HFFc6 (cell line): ENCODE measurements around the gene SLC12A6. TPM values are rescaled to one million over a fixed set of nuclear protein-coding genes. Genes with fewer than 3 reads are reported as not detected.

Experiments
- DNase-seq: peaks from one replicate; pipeline ENCODE4 v3.0.0-alpha.2; 2018
- H3K27ac Mint-ChIP-seq: 2 replicates; pipeline ENCODE4 v1.8.0; 2020; ENCODE audit warnings: mild to moderate bottlenecking, mixed read lengths
- H3K27me3 Mint-ChIP-seq: 2 replicates; pipeline ENCODE4 v1.8.0; 2021; ENCODE audit warnings: mild to moderate bottlenecking, moderate library complexity, mixed read lengths; ENCODE audit not compliant: insufficient read depth
- H3K36me3 Mint-ChIP-seq: 2 replicates; pipeline ENCODE4 v1.8.0; 2021; ENCODE audit warnings: low read depth, mixed read lengths
- H3K4me1 Mint-ChIP-seq: 2 replicates; pipeline ENCODE4 v1.8.0; 2020; ENCODE audit warnings: low read depth, mixed read lengths
- H3K4me3 Mint-ChIP-seq: 2 replicates; pipeline ENCODE4 v1.8.0; 2020; ENCODE audit warnings: mild to moderate bottlenecking, moderate library complexity, mixed read lengths
- H3K9me3 Mint-ChIP-seq: 2 replicates; pipeline ENCODE4 v1.8.0; 2020; ENCODE audit warnings: mild to moderate bottlenecking, mixed read lengths
- total RNA-seq, 6 experiments: library from RNA; stranded (reverse); fragmentation: NEBNext Ultra II Directional; extraction: Animal tissue kit (Norgen Biotek cat#: 25700); gene quantifications; 2 replicates in 1 of 6; 3 replicates in 5 of 6; pipeline ENCODE4 v1.2.3, GENCODE V29; 2021
- TF ChIP-seq, protein P1 (sequence below): fragments of 200-600 bp; sonication (generic); IDR thresholded peaks from 2 replicates; pipeline ENCODE4 v1.5.0; 2021; ENCODE audit warnings: antibody characterized with exemption, mild to moderate bottlenecking

The SLC12A6 gene
- total RNA-seq, 6 experiments from 2014 or later, result 6.5 to 10.7 (median 8.3) TPM

DNA sequence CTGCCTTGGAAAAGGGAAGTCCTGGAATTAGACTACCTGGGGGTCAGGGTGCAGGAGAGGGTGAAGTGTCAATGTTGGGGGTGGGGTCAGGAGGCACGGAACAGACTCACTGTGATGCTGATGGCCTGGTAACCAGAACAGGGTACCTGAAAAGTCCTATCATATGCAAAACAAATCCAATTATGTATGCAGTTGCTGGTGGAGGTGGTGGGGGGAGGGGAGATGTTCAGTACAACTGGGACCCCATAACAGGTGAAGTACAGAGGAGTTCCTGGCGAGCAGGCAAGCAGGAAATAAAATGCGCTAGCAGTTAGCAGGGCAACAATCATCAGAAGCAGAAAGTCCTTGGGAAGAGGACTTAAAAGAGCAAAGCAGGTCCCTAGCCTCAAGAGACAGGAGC is 123.4 kb downstream of the SLC12A6 start:
- no peak overlapping the region for H3K4me3 Mint-ChIP-seq
- H3K4me1 Mint-ChIP-seq, result peaks cover 38% of the 10 kb centered on the region
- H3K27ac Mint-ChIP-seq, result no peak overlapping the region
- no peak for DNase-seq
- TF ChIP-seq, protein P1, sequence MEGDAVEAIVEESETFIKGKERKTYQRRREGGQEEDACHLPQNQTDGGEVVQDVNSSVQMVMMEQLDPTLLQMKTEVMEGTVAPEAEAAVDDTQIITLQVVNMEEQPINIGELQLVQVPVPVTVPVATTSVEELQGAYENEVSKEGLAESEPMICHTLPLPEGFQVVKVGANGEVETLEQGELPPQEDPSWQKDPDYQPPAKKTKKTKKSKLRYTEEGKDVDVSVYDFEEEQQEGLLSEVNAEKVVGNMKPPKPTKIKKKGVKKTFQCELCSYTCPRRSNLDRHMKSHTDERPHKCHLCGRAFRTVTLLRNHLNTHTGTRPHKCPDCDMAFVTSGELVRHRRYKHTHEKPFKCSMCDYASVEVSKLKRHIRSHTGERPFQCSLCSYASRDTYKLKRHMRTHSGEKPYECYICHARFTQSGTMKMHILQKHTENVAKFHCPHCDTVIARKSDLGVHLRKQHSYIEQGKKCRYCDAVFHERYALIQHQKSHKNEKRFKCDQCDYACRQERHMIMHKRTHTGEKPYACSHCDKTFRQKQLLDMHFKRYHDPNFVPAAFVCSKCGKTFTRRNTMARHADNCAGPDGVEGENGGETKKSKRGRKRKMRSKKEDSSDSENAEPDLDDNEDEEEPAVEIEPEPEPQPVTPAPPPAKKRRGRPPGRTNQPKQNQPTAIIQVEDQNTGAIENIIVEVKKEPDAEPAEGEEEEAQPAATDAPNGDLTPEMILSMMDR, result no peak
- H3K36me3 Mint-ChIP-seq, result no peaks in the 10 kb centered on the region
- H3K27me3 Mint-ChIP-seq, result no peaks in the 10 kb centered on the region
- H3K9me3 Mint-ChIP-seq, result no peaks in the 10 kb centered on the region

DNA sequence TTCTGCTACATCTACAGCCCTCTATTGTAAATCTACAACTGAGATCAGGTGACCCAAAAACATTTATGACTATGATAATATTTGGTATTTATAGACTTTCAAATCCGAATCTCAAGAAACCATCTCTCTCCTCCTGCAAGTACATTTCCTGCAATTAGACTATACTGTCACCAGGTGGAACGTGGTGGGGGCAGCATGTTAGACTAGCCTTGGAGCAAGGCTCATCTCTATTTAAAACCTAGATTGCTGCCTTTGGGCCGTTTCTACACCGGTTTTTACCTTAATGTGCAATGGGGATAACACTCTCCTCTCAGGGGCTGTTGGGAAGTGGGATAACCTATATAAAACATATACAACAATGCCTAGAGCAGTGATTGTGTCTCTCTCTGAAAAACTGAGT is 123.9 kb downstream of the SLC12A6 start:
- DNase-seq, result no peak
- Mint-ChIP-seq H3K4me1 (peaks cover 40% of the 10 kb centered on the region), H3K27ac (no peak overlapping the region), H3K4me3 (no peak overlapping the region), H3K9me3 (no peaks in the 10 kb centered on the region), H3K36me3 (no peaks in the 10 kb centered on the region), H3K27me3 (no peaks in the 10 kb centered on the region)
- TF ChIP-seq, protein P1, result no peak; the same call in 1 of the 2 replicates

DNA sequence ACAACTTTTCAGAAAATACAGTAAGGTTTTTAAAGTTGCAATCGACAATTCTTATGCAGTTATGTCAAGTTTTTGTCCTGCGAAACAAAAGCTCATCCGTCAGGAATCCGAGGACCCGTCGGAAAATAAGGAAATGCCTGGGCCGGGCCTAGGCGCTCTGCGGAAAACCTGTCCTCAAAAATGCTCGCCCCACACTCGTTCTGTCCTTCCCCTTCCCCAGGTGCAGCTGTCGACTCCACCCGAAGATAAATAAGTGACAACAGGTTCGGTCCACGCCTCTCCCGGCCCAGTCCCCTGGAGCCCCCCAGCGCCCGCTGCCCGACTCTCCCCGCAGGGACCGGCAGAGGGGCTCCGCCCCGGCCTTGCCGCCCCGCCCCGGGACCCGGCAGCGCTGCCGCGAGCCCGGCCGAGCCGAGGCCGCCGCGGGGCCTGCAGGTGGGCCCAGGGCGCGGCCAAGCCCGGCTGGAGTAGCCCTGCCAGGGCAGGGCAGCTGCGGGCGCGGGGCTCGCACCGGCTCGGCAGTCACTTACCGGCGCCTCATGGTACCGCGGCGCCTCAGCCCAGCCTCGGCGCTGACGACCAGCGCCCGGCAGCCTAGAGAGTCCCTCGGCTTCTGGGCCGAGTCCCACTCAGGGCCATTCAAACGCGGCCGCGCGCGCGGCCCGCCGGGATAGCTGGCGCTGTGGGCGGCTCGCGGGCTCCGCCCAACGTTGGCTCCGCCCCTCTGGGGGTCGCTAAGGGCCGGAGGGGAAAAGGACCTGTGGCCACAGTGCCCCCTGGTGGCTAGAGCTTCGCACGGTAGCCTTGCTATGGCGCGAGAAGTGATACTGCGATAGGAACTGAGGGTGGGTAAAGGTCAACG is 127.9 kb downstream of the SLC12A6 start, which contains the start of gene KATNBL1:
KATNBL1 (minus strand) TSS at position 676 of the 862 bp plus-strand sequence. CDS start 46,420 bp downstream, outside the sequence.
- no peaks in the 10 kb centered on the region for H3K27me3 Mint-ChIP-seq
- H3K9me3 Mint-ChIP-seq, result no peaks in the 10 kb centered on the region
- peak; percentile 86 for DNase-seq
- TF ChIP-seq, protein P1, result peak; percentile 98
- peak within 1 kb of the TSS; percentile 92 for H3K4me3 Mint-ChIP-seq
- H3K27ac Mint-ChIP-seq, result peak within 1 kb of the TSS; percentile 91
- peaks cover 9% of the 10 kb centered on the region for H3K36me3 Mint-ChIP-seq
- H3K4me1 Mint-ChIP-seq, result peaks cover 39% of the 10 kb centered on the region

DNA sequence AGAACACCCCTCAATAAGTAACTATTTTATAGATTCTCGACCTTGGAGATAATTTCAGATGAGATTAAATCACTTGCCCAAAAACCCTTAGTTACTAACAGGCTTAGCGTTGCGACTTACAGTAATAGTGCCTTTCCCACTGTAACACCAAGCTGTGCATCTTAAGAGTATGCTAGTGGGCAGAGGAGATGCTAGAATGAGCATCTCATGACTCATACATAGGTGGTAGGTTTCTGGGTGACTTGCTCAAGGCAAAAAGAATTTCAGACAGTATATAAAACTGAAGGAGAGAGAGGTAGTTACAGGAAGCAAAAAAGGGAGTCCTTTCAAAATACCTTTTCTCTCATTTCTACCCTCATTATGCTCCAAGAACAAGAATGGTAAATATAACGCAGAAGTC is 131.6 kb downstream of the SLC12A6 start:
- no peak overlapping the region for H3K4me3 Mint-ChIP-seq

DNA sequence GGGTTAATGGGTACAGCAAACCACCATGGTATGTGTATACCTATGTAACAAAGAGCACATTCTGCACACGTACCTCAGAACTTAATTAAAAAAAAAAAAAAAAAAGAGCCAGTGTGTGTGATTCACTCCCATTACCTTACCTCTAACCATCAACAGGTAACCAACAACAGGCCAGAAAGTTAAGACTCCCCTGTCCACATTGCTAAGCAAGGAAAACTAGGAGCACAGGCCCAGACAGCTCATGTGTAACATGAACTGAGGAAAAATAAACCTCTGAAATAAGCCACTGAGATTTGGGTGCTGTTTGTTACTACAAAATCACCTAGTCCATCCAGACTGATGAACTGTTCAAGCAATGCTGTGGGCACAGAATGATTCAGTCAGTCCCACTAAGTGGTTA is 133.6 kb downstream of the SLC12A6 start:
- DNase-seq, result no peak
- TF ChIP-seq, protein P1, result no peak
- H3K27me3 Mint-ChIP-seq, result peaks cover 2% of the 10 kb centered on the region; the same call in 1 of the 2 replicates
- H3K27ac Mint-ChIP-seq, result no peak overlapping the region
- peaks cover 41% of the 10 kb centered on the region for H3K4me1 Mint-ChIP-seq
- peaks cover 13% of the 10 kb centered on the region for H3K9me3 Mint-ChIP-seq
- H3K36me3 Mint-ChIP-seq, result peaks cover 43% of the 10 kb centered on the region
- H3K4me3 Mint-ChIP-seq, result no peak overlapping the region

More for the DNA sequence above, 131.6 kb downstream of the SLC12A6 start:
- peaks cover 39% of the 10 kb centered on the region for H3K4me1 Mint-ChIP-seq
- TF ChIP-seq, protein P1, result no peak
- peak; percentile 19 for DNase-seq
- peaks cover 22% of the 10 kb centered on the region for H3K36me3 Mint-ChIP-seq
- H3K9me3 Mint-ChIP-seq, result peaks cover 1% of the 10 kb centered on the region; the same call in 1 of the 2 replicates
- no peaks in the 10 kb centered on the region; the same call in 1 of the 2 replicates for H3K27me3 Mint-ChIP-seq
- peak overlapping the region; percentile 52; the same call in 1 of the 2 replicates for H3K27ac Mint-ChIP-seq
